OCI-LY7 (cell line): ENCODE data around the gene PSMD1. TPM values are rescaled to one million over a fixed set of nuclear protein-coding genes. Genes with fewer than 3 reads are reported as not detected.

Source experiments
- BruUV-seq: library from RNA; stranded (reverse); fragments of 400-500 nt; replicated peaks from 2 replicates; lab custom pipeline; 2021; lab: Mats Ljungman, UMichigan
- CTCF ChIA-PET: fragments of 300-600 bp; sonication (Branson Sonifier 250); formaldehyde crosslinking; loops from one replicate; lab custom pipeline; 2022; ENCODE audit warnings: antibody characterized with exemption; ENCODE audit not compliant: unreplicated experiment; lab: Charles Lee
- POLR2A ChIA-PET: fragments of 300-600 bp; sonication (Branson Sonifier 250); formaldehyde crosslinking; loops from one replicate; lab custom pipeline; 2022; ENCODE audit warnings: antibody characterized with exemption; lab: Charles Lee
- DNase-seq: peaks from one replicate; pipeline ENCODE4 v3.0.0-alpha.2; 2015; ENCODE audit warnings: low spot score
- H2AFZ ChIP-seq: fragments of 200-600 bp; sonication (generic), shearing (Covaris generic); 2 replicates; pipeline ENCODE4 v1.6.1; 2014; ENCODE audit warnings: mild to moderate bottlenecking, antibody characterized with exemption, low read length, moderate library complexity
- H3K27ac ChIP-seq: fragments of 200-600 bp; sonication (generic); 2 replicates; pipeline ENCODE4 v1.5.1; 2014; ENCODE audit warnings: mixed run types, low read depth, mild to moderate bottlenecking, moderate library complexity, low read length, inconsistent platforms; ENCODE audit not compliant: poor library complexity, severe bottlenecking
- H3K36me3 ChIP-seq: fragments of 200-600 bp; sonication (generic); 2 replicates; pipeline ENCODE4 v1.6.1; 2014; ENCODE audit warnings: mild to moderate bottlenecking, antibody characterized with exemption, low read length, moderate library complexity, mixed read lengths; ENCODE audit not compliant: insufficient read depth
- H3K4me1 ChIP-seq: fragments of 200-600 bp; sonication (generic); 2 replicates; pipeline ENCODE4 v1.5.1; 2014; ENCODE audit warnings: mild to moderate bottlenecking, low read length; ENCODE audit not compliant: insufficient read depth, poor library complexity, severe bottlenecking
- H3K4me2 ChIP-seq: fragments of 200-600 bp; sonication (generic); 2 replicates; pipeline ENCODE4 v1.6.1; 2014; ENCODE audit warnings: mild to moderate bottlenecking, low read length
- H3K4me3 ChIP-seq: fragments of 200-600 bp; sonication (generic); 2 replicates; pipeline ENCODE4 v1.5.1; 2014; ENCODE audit warnings: mild to moderate bottlenecking, low read depth, low read length; ENCODE audit not compliant: poor library complexity, severe bottlenecking
- H3K79me2 ChIP-seq: fragments of 200-600 bp; sonication (generic); 2 replicates; pipeline ENCODE4 v1.6.1; 2016; ENCODE audit warnings: low read depth, mild to moderate bottlenecking, low read length, moderate library complexity, mixed read lengths; ENCODE audit not compliant: insufficient read depth
- H3K9me2 ChIP-seq: fragments of 200-600 bp; sonication (generic); 2 replicates; pipeline ENCODE4 v1.6.1; 2016; ENCODE audit warnings: mild to moderate bottlenecking, low read length, mixed read lengths; ENCODE audit not compliant: insufficient read depth
- H3K9me3 ChIP-seq: fragments of 200-600 bp; sonication (generic); 2 replicates; pipeline ENCODE4 v1.6.1; 2014; ENCODE audit warnings: mild to moderate bottlenecking, mixed run types, low read length, mixed read lengths
- H4K20me1 ChIP-seq: fragments of 200-600 bp; sonication (generic); 2 replicates; pipeline ENCODE4 v1.6.1; 2014; ENCODE audit warnings: mild to moderate bottlenecking, antibody characterized with exemption, low read length, moderate library complexity, mixed read lengths; ENCODE audit not compliant: insufficient read depth
- EZH2phosphoT487 ChIP-seq: fragments of 200-600 bp; sonication (generic); IDR thresholded peaks from 2 replicates; pipeline ENCODE4 v1.6.1; 2018; ENCODE audit warnings: low read depth, borderline replicate concordance, mild to moderate bottlenecking, mixed run types, antibody characterized with exemption, low read length, moderate library complexity, mixed read lengths
- intact Hi-C: fragments of 100-400 bp; cut with micrococcal nuclease; formaldehyde crosslinking; loops from one replicate; pipeline ENCODE4 v1.10.0; 2022; ENCODE audit not compliant: unreplicated experiment
- total RNA-seq, 2 experiments: library from RNA; depleted of rRNA in 1 of 2; stranded (reverse); fragments of >200 nt in 1 of 2; shearing (Covaris generic) in 1 of 2; gene quantifications; 2 replicates each; pipeline ENCODE4 v1.2.3, GENCODE V29; 2014 to 2022
- TF ChIP-seq, protein P1 (sequence below): fragments of 200-600 bp; sonication (generic); conservative IDR thresholded peaks from 2 replicates; pipeline ENCODE4 v1.5.1; 2014; ENCODE audit warnings: mild to moderate bottlenecking, antibody characterized with exemption, low read length, moderate library complexity, mixed read lengths

PSMD1 gene
- total RNA-seq, 2 experiments from 2014 or later, result 60.5 to 105 TPM

GRCh38 chr2:231161252-231161839, 104.7 kb downstream of the PSMD1 start:
- Histone ChIP-seq H3K27ac (no peak overlapping the region), H3K79me2 (no peaks in the 10 kb centered on the region), H3K9me3 (no peaks in the 10 kb centered on the region), H3K36me3 (peaks cover 66% of the 10 kb centered on the region), H4K20me1 (no peaks in the 10 kb centered on the region), H3K4me1 (no peaks in the 10 kb centered on the region), H2AFZ (no peak overlapping the region), H3K9me2 (no peaks in the 10 kb centered on the region), H3K4me2 (no peak overlapping the region), H3K4me3 (no peak overlapping the region)
- ChIA-PET CTCF (no interaction called here), POLR2A (no interaction called here)
- no peak for DNase-seq
- no TSS peak for BruUV-seq
- intact Hi-C loops, result no loop called here
- TF ChIP-seq EZH2phosphoT487, result no peak

GRCh38 chr2:231161877-231162329, 105.2 kb downstream of the PSMD1 start:
- CTCF ChIA-PET, result no interaction called here
- Histone ChIP-seq H3K4me2 (no peak overlapping the region), H3K27ac (no peak overlapping the region), H3K4me1 (no peaks in the 10 kb centered on the region), H3K79me2 (no peaks in the 10 kb centered on the region), H4K20me1 (no peaks in the 10 kb centered on the region), H3K9me2 (no peaks in the 10 kb centered on the region), H2AFZ (no peak overlapping the region), H3K4me3 (no peak overlapping the region), H3K36me3 (peaks cover 69% of the 10 kb centered on the region), H3K9me3 (no peaks in the 10 kb centered on the region)
- TF ChIP-seq, protein P1, sequence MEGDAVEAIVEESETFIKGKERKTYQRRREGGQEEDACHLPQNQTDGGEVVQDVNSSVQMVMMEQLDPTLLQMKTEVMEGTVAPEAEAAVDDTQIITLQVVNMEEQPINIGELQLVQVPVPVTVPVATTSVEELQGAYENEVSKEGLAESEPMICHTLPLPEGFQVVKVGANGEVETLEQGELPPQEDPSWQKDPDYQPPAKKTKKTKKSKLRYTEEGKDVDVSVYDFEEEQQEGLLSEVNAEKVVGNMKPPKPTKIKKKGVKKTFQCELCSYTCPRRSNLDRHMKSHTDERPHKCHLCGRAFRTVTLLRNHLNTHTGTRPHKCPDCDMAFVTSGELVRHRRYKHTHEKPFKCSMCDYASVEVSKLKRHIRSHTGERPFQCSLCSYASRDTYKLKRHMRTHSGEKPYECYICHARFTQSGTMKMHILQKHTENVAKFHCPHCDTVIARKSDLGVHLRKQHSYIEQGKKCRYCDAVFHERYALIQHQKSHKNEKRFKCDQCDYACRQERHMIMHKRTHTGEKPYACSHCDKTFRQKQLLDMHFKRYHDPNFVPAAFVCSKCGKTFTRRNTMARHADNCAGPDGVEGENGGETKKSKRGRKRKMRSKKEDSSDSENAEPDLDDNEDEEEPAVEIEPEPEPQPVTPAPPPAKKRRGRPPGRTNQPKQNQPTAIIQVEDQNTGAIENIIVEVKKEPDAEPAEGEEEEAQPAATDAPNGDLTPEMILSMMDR, result no peak
- no peak for TF ChIP-seq EZH2phosphoT487
- POLR2A ChIA-PET, result no interaction called here
- intact Hi-C loops, result no loop called here
- DNase-seq, result no peak
- no TSS peak for BruUV-seq

DNA sequence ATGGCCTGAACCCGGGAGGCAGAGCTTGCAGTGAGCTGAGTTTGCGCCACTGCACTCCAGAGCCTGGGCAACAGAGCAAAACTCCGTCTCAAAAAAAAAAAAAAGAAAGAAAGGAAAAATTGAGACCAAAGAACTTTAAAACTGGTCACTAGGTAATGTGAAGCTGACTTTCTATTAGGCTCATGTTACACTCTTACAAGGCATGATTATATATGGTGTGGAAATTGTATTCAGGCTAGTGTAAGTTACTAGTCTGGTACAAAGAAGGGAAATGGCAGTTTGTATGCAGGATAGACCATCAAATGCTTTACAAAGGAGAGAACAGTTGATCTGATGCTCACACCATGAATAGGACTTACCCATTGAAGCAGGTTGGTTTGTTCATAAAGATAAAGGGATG, 106.3 kb downstream of the PSMD1 start:
- H2AFZ ChIP-seq, result no peak overlapping the region
- no peak overlapping the region for H3K4me3 ChIP-seq
- H4K20me1 ChIP-seq, result no peaks in the 10 kb centered on the region
- H3K27ac ChIP-seq, result no peak overlapping the region
- no peak for TF ChIP-seq EZH2phosphoT487
- TF ChIP-seq, protein P1, result no peak
- intact Hi-C loops, result no loop called here
- H3K79me2 ChIP-seq, result no peaks in the 10 kb centered on the region
- peaks cover 75% of the 10 kb centered on the region for H3K36me3 ChIP-seq
- H3K4me1 ChIP-seq, result no peaks in the 10 kb centered on the region
- no peaks in the 10 kb centered on the region for H3K9me2 ChIP-seq
- no peak overlapping the region for H3K4me2 ChIP-seq
- H3K9me3 ChIP-seq, result no peaks in the 10 kb centered on the region
- DNase-seq, result no peak
- no TSS peak for BruUV-seq
- POLR2A ChIA-PET, result interaction anchor here (0.7 kb wide), 1 partner anchor 95 kb away, joined by 3 read pairs; no protein-coding TSS in a partner anchor
- CTCF ChIA-PET, result no interaction called here
